Activated naive CD8-positive, alpha-beta T cell treated with anti-CD3 and anti-CD28 coated beads, Interleukin-2, amount 50 U/mL, for 24 hours (primary cell): ENCODE results near the gene IL10RA.
"Not testable (repeated sequence)": the region's sequence is repeated elsewhere in the genome, so short reads cannot be mapped to it uniquely, and the experiment has no call there.

Experiments
- ATAC-seq: fragments of 150-1000 bp; cut with Tn5 transposase; one replicate; pipeline ENCODE4 v1.10.0; 2021
- DNase-seq: peaks from one replicate; pipeline ENCODE4 v3.0.0; 2021
- H3K27ac Mint-ChIP-seq: one replicate; pipeline ENCODE4 v1.8.0; 2021; ENCODE audit warnings: mild to moderate bottlenecking, mixed read lengths
- H3K27me3 Mint-ChIP-seq: one replicate; pipeline ENCODE4 v1.8.0; 2021; ENCODE audit warnings: mixed read lengths
- H3K36me3 Mint-ChIP-seq: one replicate; pipeline ENCODE4 v1.8.0; 2021; ENCODE audit warnings: low read depth, mixed read lengths
- H3K4me1 Mint-ChIP-seq: one replicate; pipeline ENCODE4 v1.8.0; 2021; ENCODE audit warnings: mixed read lengths
- H3K4me3 Mint-ChIP-seq: one replicate; pipeline ENCODE4 v1.8.0; 2021; ENCODE audit warnings: mild to moderate bottlenecking, moderate library complexity, mixed read lengths
- H3K9me3 Mint-ChIP-seq: one replicate; pipeline ENCODE4 v1.8.0; 2021; ENCODE audit warnings: mixed read lengths

Gene IL10RA

GRCh38 chr11:117985953-117986887 is at the start of gene IL10RA:
Gene IL10RA (plus strand): TSS chr11:117986394. CDS start chr11:117986468, 74 bp downstream.
- no peaks in the 10 kb centered on the region for H3K27me3 Mint-ChIP-seq
- no peaks in the 10 kb centered on the region for H3K9me3 Mint-ChIP-seq
- H3K27ac Mint-ChIP-seq = peak within 1 kb of the TSS; percentile 96
- peak; percentile 83 for ATAC-seq
- peak; percentile 89 for DNase-seq
- peak within 1 kb of the TSS; percentile 81 for H3K4me3 Mint-ChIP-seq
- peaks cover 41% of the 10 kb centered on the region for H3K36me3 Mint-ChIP-seq
- peaks cover 90% of the 10 kb centered on the region for H3K4me1 Mint-ChIP-seq

DNA sequence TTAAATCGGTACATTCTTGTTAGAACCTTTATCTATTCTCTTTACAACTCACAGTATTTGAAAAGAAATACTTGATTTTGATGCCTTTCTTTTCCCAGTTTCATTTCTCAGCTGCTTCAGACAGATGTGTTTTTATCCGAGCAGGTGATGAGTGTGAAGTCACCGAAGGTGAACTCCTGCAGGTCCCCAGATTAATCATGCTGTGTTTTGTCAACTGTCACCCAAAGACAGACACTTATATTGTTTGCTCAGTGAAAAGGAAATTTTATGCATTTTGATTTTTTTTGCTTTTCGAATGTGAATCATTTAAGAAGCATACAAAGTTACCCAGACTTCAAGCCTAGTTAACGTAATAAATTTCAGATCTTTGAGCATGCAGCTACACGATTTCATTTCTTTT is 49.2 kb upstream of the IL10RA start:
- no peaks in the 10 kb centered on the region for H3K27me3 Mint-ChIP-seq

GRCh38 chr11:117940736-117941135 is 45.5 kb upstream of the IL10RA start:
- Mint-ChIP-seq H3K27ac (no peak overlapping the region), H3K27me3 (no peaks in the 10 kb centered on the region), H3K4me1 (peaks cover 52% of the 10 kb centered on the region), H3K4me3 (no peak overlapping the region), H3K9me3 (no peaks in the 10 kb centered on the region), H3K36me3 (no peaks in the 10 kb centered on the region)
- ATAC-seq (no peak), DNase-seq (no peak)

More for the DNA sequence above, 49.2 kb upstream of the IL10RA start:
- peaks cover 61% of the 10 kb centered on the region for H3K4me1 Mint-ChIP-seq
- H3K4me3 Mint-ChIP-seq = no peak overlapping the region
- no peaks in the 10 kb centered on the region for H3K9me3 Mint-ChIP-seq
- no peak overlapping the region for H3K27ac Mint-ChIP-seq
- DNase-seq (no peak), ATAC-seq (no peak)
- no peaks in the 10 kb centered on the region for H3K36me3 Mint-ChIP-seq

GRCh38 chr11:117941163-117941707 is 45.0 kb upstream of the IL10RA start:
- H3K27ac Mint-ChIP-seq = no peak overlapping the region
- H3K27me3 Mint-ChIP-seq = no peaks in the 10 kb centered on the region
- H3K36me3 Mint-ChIP-seq = no peaks in the 10 kb centered on the region
- ATAC-seq (no peak), DNase-seq (no peak)
- peaks cover 54% of the 10 kb centered on the region for H3K4me1 Mint-ChIP-seq
- H3K4me3 Mint-ChIP-seq = no peak overlapping the region
- no peaks in the 10 kb centered on the region for H3K9me3 Mint-ChIP-seq

GRCh38 chr11:117941976-117942654 is 44.1 kb upstream of the IL10RA start:
- ATAC-seq (no peak), DNase-seq (no peak)
- Mint-ChIP-seq H3K4me3 (no peak overlapping the region), H3K9me3 (no peaks in the 10 kb centered on the region), H3K27ac (no peak overlapping the region), H3K27me3 (no peaks in the 10 kb centered on the region), H3K4me1 (peaks cover 54% of the 10 kb centered on the region), H3K36me3 (no peaks in the 10 kb centered on the region)

GRCh38 chr11:117944554-117944953 is 41.6 kb upstream of the IL10RA start:
- DNase-seq (no peak), ATAC-seq (no peak)
- no peaks in the 10 kb centered on the region for H3K36me3 Mint-ChIP-seq
- H3K4me3 Mint-ChIP-seq = no peak overlapping the region
- H3K4me1 Mint-ChIP-seq = peaks cover 69% of the 10 kb centered on the region
- H3K27ac Mint-ChIP-seq = peak overlapping the region; percentile 80
- H3K9me3 Mint-ChIP-seq = no peaks in the 10 kb centered on the region
- H3K27me3 Mint-ChIP-seq = no peaks in the 10 kb centered on the region

GRCh38 chr11:117945047-117945810 is 41.0 kb upstream of the IL10RA start:
- Mint-ChIP-seq H3K27ac (peak overlapping the region; percentile 83), H3K27me3 (no peaks in the 10 kb centered on the region), H3K4me3 (no peak overlapping the region), H3K9me3 (no peaks in the 10 kb centered on the region), H3K36me3 (no peaks in the 10 kb centered on the region), H3K4me1 (peaks cover 76% of the 10 kb centered on the region)
- ATAC-seq (peak; percentile 25), DNase-seq (no peak)

DNA sequence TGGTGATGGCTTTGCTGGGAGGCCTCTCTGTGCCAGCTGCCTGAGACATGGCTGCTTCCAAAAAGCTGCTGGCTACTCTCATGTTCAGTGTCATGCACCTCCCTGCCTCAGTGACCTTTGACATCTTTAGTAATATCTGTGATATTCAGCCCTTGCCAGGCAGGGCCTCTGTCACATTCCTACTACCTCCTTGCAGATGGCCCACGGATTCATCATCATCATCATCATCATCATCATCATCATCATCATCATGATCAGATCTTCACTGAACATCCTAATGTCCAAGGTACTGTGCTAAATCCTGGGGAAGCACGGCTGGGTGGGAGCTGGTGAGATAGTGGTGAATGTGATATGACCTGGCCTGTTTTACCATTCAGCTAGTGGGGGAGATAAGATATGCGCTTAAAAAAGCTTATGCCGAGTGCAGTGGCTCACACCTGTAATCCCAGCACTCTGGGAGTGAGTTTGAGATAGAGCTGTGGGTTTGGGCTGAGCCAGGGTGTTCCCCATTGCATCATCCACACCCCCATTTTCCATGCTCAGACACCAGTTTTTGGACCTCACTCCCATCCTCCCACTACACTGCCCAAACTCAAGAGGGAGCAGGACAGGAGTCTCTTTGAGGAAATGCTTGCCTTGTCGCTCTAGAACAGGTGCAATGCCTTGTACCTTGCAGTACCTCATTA is 39.9 kb upstream of the IL10RA start:
- no peaks in the 10 kb centered on the region for H3K27me3 Mint-ChIP-seq
- no peak for DNase-seq
- H3K4me1 Mint-ChIP-seq = peaks cover 87% of the 10 kb centered on the region
- no peaks in the 10 kb centered on the region for H3K36me3 Mint-ChIP-seq
- H3K4me3 Mint-ChIP-seq = no peak overlapping the region
- peak; percentile 25 for ATAC-seq
- H3K9me3 Mint-ChIP-seq = no peaks in the 10 kb centered on the region
- peak overlapping the region; percentile 83 for H3K27ac Mint-ChIP-seq

- no peaks in the 10 kb centered on the region for H3K27me3 Mint-ChIP-seq
- H3K4me3 Mint-ChIP-seq = no peak overlapping the region
- H3K9me3 Mint-ChIP-seq = no peaks in the 10 kb centered on the region
- H3K36me3 Mint-ChIP-seq = no peaks in the 10 kb centered on the region
- DNase-seq (peak; percentile 91), ATAC-seq (peak; percentile 50)
- peak overlapping the region; percentile 83 for H3K27ac Mint-ChIP-seq
- peaks cover 88% of the 10 kb centered on the region for H3K4me1 Mint-ChIP-seq
Observed at GRCh38 chr11:117946842-117947526, 39.2 kb upstream of the IL10RA start.

DNA sequence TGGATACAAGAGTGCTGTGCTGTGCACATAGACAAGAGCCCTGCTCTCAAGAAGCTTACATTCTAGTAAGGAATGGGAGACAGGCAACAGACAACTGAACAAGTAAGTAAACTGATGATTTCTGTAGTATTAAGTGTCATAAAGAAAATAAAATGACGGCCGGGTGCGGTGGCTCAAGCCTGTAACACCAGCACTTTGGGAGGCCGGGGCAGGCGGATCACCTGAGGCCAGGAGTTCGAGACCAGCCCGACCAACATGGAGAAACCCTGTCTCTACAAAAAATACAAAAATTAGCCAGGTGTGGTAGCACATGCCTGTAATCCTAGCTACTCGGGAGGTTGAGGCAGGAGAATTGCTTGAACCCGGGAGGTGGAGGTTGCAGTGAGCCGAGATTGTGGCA is 38.4 kb upstream of the IL10RA start:
- not testable (repeated sequence) for DNase-seq, ATAC-seq, H3K9me3 Mint-ChIP-seq, H3K27me3 Mint-ChIP-seq, H3K4me3 Mint-ChIP-seq, H3K27ac Mint-ChIP-seq, H3K36me3 Mint-ChIP-seq
- peaks cover 91% of the 10 kb centered on the region for H3K4me1 Mint-ChIP-seq

DNA sequence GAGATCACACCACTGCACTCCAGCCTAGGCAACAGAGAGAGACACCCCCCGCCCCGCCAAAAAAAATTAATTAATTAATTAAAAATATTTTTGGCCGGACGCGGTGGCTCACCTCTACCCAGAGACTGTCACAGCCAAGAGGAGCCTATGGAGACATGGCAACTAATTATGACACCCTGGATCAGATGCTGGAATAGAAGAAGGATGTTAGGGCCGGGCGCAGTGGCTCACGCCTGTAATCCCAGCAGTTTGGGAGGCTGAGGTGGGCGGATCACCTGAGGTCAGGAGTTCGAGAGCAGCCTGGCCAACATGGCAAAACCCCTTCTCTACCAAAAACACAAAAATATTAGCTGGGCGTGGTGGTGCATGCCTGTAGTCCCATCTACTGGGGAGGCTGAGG is 37.7 kb upstream of the IL10RA start:
- H3K4me1 Mint-ChIP-seq = peaks cover 96% of the 10 kb centered on the region
- not testable (repeated sequence) for H3K9me3 Mint-ChIP-seq, ATAC-seq, H3K4me3 Mint-ChIP-seq, H3K27ac Mint-ChIP-seq, H3K36me3 Mint-ChIP-seq, H3K27me3 Mint-ChIP-seq, DNase-seq

- H3K36me3 Mint-ChIP-seq = no peaks in the 10 kb centered on the region
- H3K4me1 Mint-ChIP-seq = peaks cover 97% of the 10 kb centered on the region
- no peaks in the 10 kb centered on the region for H3K9me3 Mint-ChIP-seq
- no peak for DNase-seq
- H3K27ac Mint-ChIP-seq = peak overlapping the region; percentile 66
- no peak for ATAC-seq
- no peak overlapping the region for H3K4me3 Mint-ChIP-seq
- H3K27me3 Mint-ChIP-seq = no peaks in the 10 kb centered on the region
Observed at GRCh38 chr11:117949062-117949461, 37.1 kb upstream of the IL10RA start.

GRCh38 chr11:117950301-117950700 is 35.9 kb upstream of the IL10RA start:
- Mint-ChIP-seq H3K4me3 (peak overlapping the region; percentile 22), H3K36me3 (no peaks in the 10 kb centered on the region), H3K9me3 (no peaks in the 10 kb centered on the region), H3K27me3 (no peaks in the 10 kb centered on the region), H3K27ac (peak overlapping the region; percentile 85), H3K4me1 (peaks cover 92% of the 10 kb centered on the region)
- ATAC-seq (peak; percentile 30), DNase-seq (no peak)
